Smooth muscle cell (in vitro differentiated cells): ENCODE data around the gene PGAM4. TPM values are rescaled to one million over a fixed set of nuclear protein-coding genes. Genes with fewer than 3 reads are reported as not detected.
A peak's percentile ranks its signal among the peaks of the same experiment; 100 is the strongest.

Experiments used
- DNase-seq: peaks from one replicate; lab custom pipeline; 2025; ENCODE audit not compliant: unreplicated experiment; lab: John Stamatoyannopoulos, UW
- H2AFZ ChIP-seq: fragments of 200-600 bp; sonication (generic); 2 replicates; pipeline ENCODE4 v1.6.0; 2016; ENCODE audit warnings: antibody characterized with exemption, low read depth, mild to moderate bottlenecking
- H3F3A ChIP-seq: fragments of 200-600 bp; sonication (generic); 2 replicates; pipeline ENCODE4 v1.6.0; 2017; ENCODE audit warnings: antibody characterized with exemption, low read depth
- H3K27ac ChIP-seq: fragments of 200-600 bp; sonication (generic); 2 replicates; pipeline ENCODE4 v1.5.1; 2016; ENCODE audit warnings: low read depth, mild to moderate bottlenecking
- H3K27me3 ChIP-seq: fragments of 200-600 bp; sonication (generic); 2 replicates; pipeline ENCODE4 v1.6.1; 2016; ENCODE audit warnings: low read depth, mild to moderate bottlenecking
- H3K36me3 ChIP-seq: fragments of 200-600 bp; sonication (generic); 2 replicates; pipeline ENCODE4 v1.5.1; 2016; ENCODE audit warnings: low read depth
- H3K4me1 ChIP-seq: fragments of 200-600 bp; sonication (generic); 2 replicates; pipeline ENCODE4 v1.5.1; 2016; ENCODE audit warnings: low read depth
- H3K4me2 ChIP-seq: fragments of 200-600 bp; sonication (generic); 2 replicates; pipeline ENCODE4 v1.6.0; 2016; ENCODE audit warnings: mild to moderate bottlenecking
- H3K4me3 ChIP-seq: fragments of 200-600 bp; sonication (generic); 2 replicates; pipeline ENCODE4 v1.5.1; 2016; ENCODE audit warnings: mild to moderate bottlenecking
- H3K79me2 ChIP-seq: fragments of 200-600 bp; sonication (generic); 2 replicates; pipeline ENCODE4 v1.6.0; 2016; ENCODE audit warnings: low read depth, mild to moderate bottlenecking
- H3K9ac ChIP-seq: fragments of 200-600 bp; sonication (generic); 2 replicates; pipeline ENCODE4 v1.6.0; 2016; ENCODE audit warnings: low read depth
- H3K9me3 ChIP-seq: fragments of 200-600 bp; sonication (generic); replicated peaks from 2 replicates; pipeline ENCODE4 v1.5.1; 2016; ENCODE audit warnings: low read depth
- H4K20me1 ChIP-seq: fragments of 200-600 bp; sonication (generic); 2 replicates; pipeline ENCODE4 v1.6.0; 2016; ENCODE audit warnings: low read depth
- WGBS: methylation state at CpG from one replicate; pipeline ENCODE4 v1.1.7; 2016; ENCODE audit warnings: low lambda C conversion rate; 5-methylcytosine and 5-hydroxymethylcytosine counted together
- polyA plus RNA-seq: library from polyadenylated mRNA; unstranded; fragments of >200 nt; fragmentation: Nextera tagmentation; extraction: Ambion mirVana; gene quantifications from 2 replicates; pipeline ENCODE4 v1.2.1, GENCODE V29; 2016
- total RNA-seq: library from RNA; depleted of rRNA; stranded (reverse); fragments of >200 nt; gene quantifications from 2 replicates; pipeline ENCODE4 v1.2.3, GENCODE V29; 2014
- TF ChIP-seq, protein P1 (sequence below): fragments of 200-600 bp; sonication (generic); IDR thresholded peaks from 2 replicates; pipeline ENCODE4 v1.5.1; 2017; ENCODE audit warnings: borderline replicate concordance, mild to moderate bottlenecking, antibody characterized with exemption; ENCODE audit not compliant: insufficient read depth, poor library complexity, severe bottlenecking

Gene PGAM4
- total and polyA plus RNA-seq, 2 experiments from 2014 or later, result not detected

DNA sequence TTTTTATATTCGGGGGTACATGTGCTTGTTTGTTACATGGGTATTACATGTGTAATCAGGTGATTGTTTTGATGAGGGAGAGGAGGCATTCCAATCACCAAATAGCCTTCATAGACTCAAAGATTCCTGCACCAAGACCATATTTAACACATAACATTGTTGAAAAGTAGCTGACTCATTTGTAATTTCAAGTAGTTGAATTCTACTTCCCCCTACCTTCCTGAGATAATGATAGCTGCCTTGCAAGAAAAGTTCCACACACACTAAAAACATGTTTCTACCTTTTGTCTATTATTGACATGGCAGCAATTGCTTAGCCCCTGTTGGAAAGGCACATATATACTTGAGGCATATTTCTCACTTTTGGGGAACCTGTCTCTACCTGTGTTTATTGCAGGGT is 16.1 kb downstream of the PGAM4 start:
- Histone ChIP-seq H3K36me3 (no peaks in the 10 kb centered on the region), H3K9ac (no peak overlapping the region), H4K20me1 (no peaks in the 10 kb centered on the region), H3K4me3 (no peak overlapping the region), H3K79me2 (no peaks in the 10 kb centered on the region), H2AFZ (no peak overlapping the region), H3F3A (no peaks in the 10 kb centered on the region), H3K4me2 (no peak overlapping the region), H3K27ac (no peak overlapping the region), H3K9me3 (peaks cover 3% of the 10 kb centered on the region), H3K27me3 (no peaks in the 10 kb centered on the region), H3K4me1 (no peaks in the 10 kb centered on the region)
- TF ChIP-seq, protein P1, sequence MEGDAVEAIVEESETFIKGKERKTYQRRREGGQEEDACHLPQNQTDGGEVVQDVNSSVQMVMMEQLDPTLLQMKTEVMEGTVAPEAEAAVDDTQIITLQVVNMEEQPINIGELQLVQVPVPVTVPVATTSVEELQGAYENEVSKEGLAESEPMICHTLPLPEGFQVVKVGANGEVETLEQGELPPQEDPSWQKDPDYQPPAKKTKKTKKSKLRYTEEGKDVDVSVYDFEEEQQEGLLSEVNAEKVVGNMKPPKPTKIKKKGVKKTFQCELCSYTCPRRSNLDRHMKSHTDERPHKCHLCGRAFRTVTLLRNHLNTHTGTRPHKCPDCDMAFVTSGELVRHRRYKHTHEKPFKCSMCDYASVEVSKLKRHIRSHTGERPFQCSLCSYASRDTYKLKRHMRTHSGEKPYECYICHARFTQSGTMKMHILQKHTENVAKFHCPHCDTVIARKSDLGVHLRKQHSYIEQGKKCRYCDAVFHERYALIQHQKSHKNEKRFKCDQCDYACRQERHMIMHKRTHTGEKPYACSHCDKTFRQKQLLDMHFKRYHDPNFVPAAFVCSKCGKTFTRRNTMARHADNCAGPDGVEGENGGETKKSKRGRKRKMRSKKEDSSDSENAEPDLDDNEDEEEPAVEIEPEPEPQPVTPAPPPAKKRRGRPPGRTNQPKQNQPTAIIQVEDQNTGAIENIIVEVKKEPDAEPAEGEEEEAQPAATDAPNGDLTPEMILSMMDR, result no peak
- no peak for DNase-seq
- 79% methylated on average over 1 of the region's 1 CpG for WGBS

DNA sequence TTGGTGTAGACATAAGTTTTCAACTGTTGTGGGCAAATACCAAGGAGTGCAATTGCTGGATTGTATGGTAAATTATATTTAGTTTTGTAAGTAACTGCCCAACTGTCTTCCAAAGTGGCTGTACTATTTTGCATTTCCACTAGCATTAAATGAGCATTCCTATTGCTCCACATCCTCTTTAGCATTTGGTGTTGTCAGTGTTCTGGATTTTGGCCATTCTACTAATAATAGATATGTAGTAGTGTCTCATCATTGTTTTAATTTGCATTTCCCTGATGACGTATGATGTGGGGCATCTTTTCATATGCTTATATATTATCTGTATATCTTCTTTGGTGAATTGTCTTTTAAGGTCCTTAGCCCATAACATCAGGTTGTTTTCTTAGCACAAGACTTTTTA is 17.3 kb downstream of the PGAM4 start:
- TF ChIP-seq, protein P1, result no peak
- Histone ChIP-seq H3K9me3 (peaks cover 3% of the 10 kb centered on the region), H3K27me3 (no peaks in the 10 kb centered on the region), H4K20me1 (no peaks in the 10 kb centered on the region), H3K27ac (no peak overlapping the region), H3F3A (no peaks in the 10 kb centered on the region), H3K79me2 (no peaks in the 10 kb centered on the region), H3K4me2 (no peak overlapping the region), H2AFZ (no peak overlapping the region), H3K36me3 (no peaks in the 10 kb centered on the region), H3K4me1 (no peaks in the 10 kb centered on the region), H3K4me3 (no peak overlapping the region), H3K9ac (no peak overlapping the region)
- 88% methylated on average over 1 of the region's 1 CpG for WGBS
- DNase-seq, result no peak

DNA sequence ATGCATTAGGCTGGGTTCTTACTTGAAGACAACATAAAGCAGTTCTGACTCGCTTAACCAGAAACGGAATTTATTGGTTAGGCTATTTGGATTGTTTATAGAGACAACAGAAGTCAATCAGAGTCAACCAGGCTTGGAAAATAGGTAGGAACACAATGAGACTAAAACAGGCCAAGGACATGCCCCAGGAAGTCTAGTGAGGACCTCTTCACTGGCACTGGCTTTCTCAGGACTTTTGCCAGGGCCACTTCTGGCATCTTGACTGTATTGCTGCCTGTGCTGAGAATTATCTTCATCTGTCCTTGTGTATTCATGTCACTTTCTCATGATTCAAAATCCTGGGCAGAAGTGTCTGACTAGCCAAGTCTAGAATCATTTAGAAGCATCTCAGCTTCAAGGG is 19.6 kb downstream of the PGAM4 start:
- H4K20me1 ChIP-seq, result no peaks in the 10 kb centered on the region
- H3K9me3 ChIP-seq, result no peaks in the 10 kb centered on the region
- no peak overlapping the region for H3K4me2 ChIP-seq
- H3K79me2 ChIP-seq, result no peaks in the 10 kb centered on the region
- no peak for DNase-seq
- no peak overlapping the region for H3K27ac ChIP-seq
- H3K27me3 ChIP-seq, result no peaks in the 10 kb centered on the region
- WGBS, result 85% methylated on average over 2 of the region's 2 CpGs
- H3K36me3 ChIP-seq, result no peaks in the 10 kb centered on the region
- H2AFZ ChIP-seq, result no peak overlapping the region
- H3K4me3 ChIP-seq, result no peak overlapping the region
- TF ChIP-seq, protein P1, result no peak
- no peak overlapping the region for H3K9ac ChIP-seq
- no peaks in the 10 kb centered on the region for H3K4me1 ChIP-seq
- no peaks in the 10 kb centered on the region for H3F3A ChIP-seq

DNA sequence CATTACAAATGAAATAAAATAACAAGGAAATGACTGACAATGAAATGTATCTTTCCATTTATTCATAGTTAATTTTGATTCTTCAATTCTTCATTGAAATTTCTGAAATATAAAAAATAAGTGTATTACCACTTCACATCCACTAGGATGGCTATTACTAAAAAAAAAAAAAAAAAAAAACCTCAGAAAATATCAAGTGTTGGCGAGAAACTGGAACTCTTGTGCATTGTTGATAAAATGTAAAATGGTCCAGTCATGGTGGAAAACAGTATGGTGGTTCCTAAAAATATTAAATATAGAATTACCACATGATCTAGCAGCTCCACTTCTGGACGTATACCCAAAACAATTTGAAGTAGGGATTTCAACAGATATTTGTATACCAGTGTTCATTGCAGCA is 22.9 kb downstream of the PGAM4 start:
- H3K9me3 ChIP-seq, result no peaks in the 10 kb centered on the region
- no peaks in the 10 kb centered on the region for H3K36me3 ChIP-seq
- no peaks in the 10 kb centered on the region for H3F3A ChIP-seq
- H3K79me2 ChIP-seq, result no peaks in the 10 kb centered on the region
- no peak overlapping the region for H2AFZ ChIP-seq
- no peaks in the 10 kb centered on the region for H3K27me3 ChIP-seq
- WGBS, result 85% methylated on average over 2 of the region's 2 CpGs
- no peak overlapping the region for H3K9ac ChIP-seq
- no peaks in the 10 kb centered on the region for H4K20me1 ChIP-seq
- H3K4me2 ChIP-seq, result no peak overlapping the region
- no peak overlapping the region for H3K4me3 ChIP-seq
- no peak overlapping the region for H3K27ac ChIP-seq
- H3K4me1 ChIP-seq, result no peaks in the 10 kb centered on the region
- TF ChIP-seq, protein P1, result peak; percentile 15
- no peak for DNase-seq
